Body of pancreas (tissue), 4 donors: ENCODE results near the gene PFKFB4. TPM values are rescaled to one million over a fixed set of nuclear protein-coding genes. Genes with fewer than 3 reads are reported as not detected.

ENCODE experiments used
- ATAC-seq: fragments of 150-250 bp; one replicate; pipeline ENCODE4 v1.9.1; 2016
- DNase-seq, 4 donors: peaks; one replicate each; pipeline ENCODE4 v3.0.0-alpha.2; 2019
- H3K27ac ChIP-seq, 4 donors: fragments of 200-600 bp; sonication (generic); 1 replicate in 3 of 4; 2 replicates in 1 of 4; pipeline versions ENCODE4 v1.5.1 to v1.6.1; 2016 to 2019; ENCODE audit warnings: mild to moderate bottlenecking in 1 of 4, mixed read lengths in 1 of 4, moderate library complexity in 1 of 4
- H3K27me3 ChIP-seq, 2 donors: fragments of 200-600 bp; sonication (generic); one replicate each; pipeline ENCODE4 v1.6.0; 2016; ENCODE audit warnings: mild to moderate bottlenecking in 1 of 2
- H3K36me3 ChIP-seq, 2 donors: fragments of 200-600 bp; sonication (generic); replicated peaks in 1 of 2; 2 replicates each; pipeline ENCODE4 v1.5.1; 2016; ENCODE audit warnings: low read depth in 2 of 2; ENCODE audit not compliant: insufficient read depth in 1 of 2
- H3K4me1 ChIP-seq: fragments of 200-600 bp; sonication (generic); one replicate; pipeline ENCODE4 v1.6.0; 2016
- H3K4me3 ChIP-seq, 2 donors: fragments of 200-600 bp; sonication (generic); 1 replicate in 1 of 2; 2 replicates in 1 of 2; pipeline ENCODE4 v1.5.1; 2016 to 2019
- H3K9me3 ChIP-seq, 3 donors: fragments of 200-600 bp; sonication (generic); 1 replicate in 2 of 3; 2 replicates in 1 of 3; pipeline ENCODE4 v1.5.1; 2016
- POLR2A ChIP-seq, 3 donors: fragments of 450-650 bp; IDR thresholded peaks; one replicate each; pipeline ENCODE4 v1.6.1; 2016; ENCODE audit warnings: antibody characterized with exemption in 3 of 3, mild to moderate bottlenecking in 2 of 3
- whole genome bisulfite sequencing, 2 donors: methylation state at CpG; one replicate each; pipeline ENCODE4 v1.1.5; 2017; 5-methylcytosine and 5-hydroxymethylcytosine counted together
- intact Hi-C: fragments of 100-400 bp; cut with DNase I; formaldehyde crosslinking; loops from one replicate; pipeline ENCODE4 v1.15.1; 2023
- total RNA-seq, 2 donors: library from RNA; depleted of rRNA; stranded (reverse); fragments of >200 nt; gene quantifications; one replicate each; pipeline ENCODE4 v1.1.0, GENCODE V29; 2016
- TF ChIP-seq, protein P1 (sequence below), 7 experiments: fragments of 450-650 bp in 4 of 7; fragments of 200-600 bp in 3 of 7; sonication (generic) in 3 of 7; IDR thresholded peaks; one replicate each; pipeline ENCODE4 v1.5.1; 2016 to 2019; ENCODE audit warnings: antibody characterized with exemption in 7 of 7

The PFKFB4 gene
- total RNA-seq, 2 donors from 2014 or later: 8.9 to 11.4 TPM

- DNase-seq: no peak
- no peak within 1 kb of the TSS for H3K27ac ChIP-seq
- WGBS, 2 donors: 59 to 63% methylated on average over 3 to 6 of the region's 6 CpGs
Measured at GRCh38 chr3:48563382-48563918, 6.8 kb upstream of the PFKFB4 start, which contains the start of gene UCN2. TSS of gene UCN2 (minus strand) at chr3:48563781. CDS start at chr3:48563124, 657 bp downstream.

GRCh38 chr3:48562367-48563095 lies 5.9 kb upstream of the PFKFB4 start:
- Histone ChIP-seq H3K27ac (no peak overlapping the region), H3K27me3 (no peaks in the 10 kb centered on the region), H3K36me3 (no peaks in the 10 kb centered on the region), H3K4me1 (peaks cover 13% of the 10 kb centered on the region), H3K9me3 (no peaks in the 10 kb centered on the region), H3K4me3 (no peak overlapping the region)
- no peak for TF ChIP-seq POLR2A (IDR thresholded peaks at IDR 0.05)
- TF ChIP-seq, protein P1, sequence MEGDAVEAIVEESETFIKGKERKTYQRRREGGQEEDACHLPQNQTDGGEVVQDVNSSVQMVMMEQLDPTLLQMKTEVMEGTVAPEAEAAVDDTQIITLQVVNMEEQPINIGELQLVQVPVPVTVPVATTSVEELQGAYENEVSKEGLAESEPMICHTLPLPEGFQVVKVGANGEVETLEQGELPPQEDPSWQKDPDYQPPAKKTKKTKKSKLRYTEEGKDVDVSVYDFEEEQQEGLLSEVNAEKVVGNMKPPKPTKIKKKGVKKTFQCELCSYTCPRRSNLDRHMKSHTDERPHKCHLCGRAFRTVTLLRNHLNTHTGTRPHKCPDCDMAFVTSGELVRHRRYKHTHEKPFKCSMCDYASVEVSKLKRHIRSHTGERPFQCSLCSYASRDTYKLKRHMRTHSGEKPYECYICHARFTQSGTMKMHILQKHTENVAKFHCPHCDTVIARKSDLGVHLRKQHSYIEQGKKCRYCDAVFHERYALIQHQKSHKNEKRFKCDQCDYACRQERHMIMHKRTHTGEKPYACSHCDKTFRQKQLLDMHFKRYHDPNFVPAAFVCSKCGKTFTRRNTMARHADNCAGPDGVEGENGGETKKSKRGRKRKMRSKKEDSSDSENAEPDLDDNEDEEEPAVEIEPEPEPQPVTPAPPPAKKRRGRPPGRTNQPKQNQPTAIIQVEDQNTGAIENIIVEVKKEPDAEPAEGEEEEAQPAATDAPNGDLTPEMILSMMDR (IDR thresholded peaks at IDR 0.05): no peak
- WGBS, 2 donors: 74 to 77% methylated on average over 10 to 20 of the region's 20 CpGs
- intact Hi-C loops: loop anchor here (5.0 kb wide), 1 partner anchor 100 kb away; no protein-coding TSS in a partner anchor
- DNase-seq: no peak
- ATAC-seq: no peak

More at GRCh38 chr3:48563382-48563918, 6.8 kb upstream of the PFKFB4 start, which contains the start of gene UCN2:
- Histone ChIP-seq H3K4me1 (peaks cover 3% of the 10 kb centered on the region), H3K27me3 (no peaks in the 10 kb centered on the region), H3K9me3 (no peaks in the 10 kb centered on the region), H3K4me3 (no peak within 1 kb of the TSS), H3K36me3 (no peaks in the 10 kb centered on the region)
- TF ChIP-seq POLR2A (IDR thresholded peaks at IDR 0.05): no peak
- TF ChIP-seq, protein P1 (IDR thresholded peaks at IDR 0.05): no peak
- no peak for ATAC-seq
- intact Hi-C loops: loop anchor here (5.0 kb wide), 1 partner anchor 101 kb away; no protein-coding TSS in a partner anchor

DNA sequence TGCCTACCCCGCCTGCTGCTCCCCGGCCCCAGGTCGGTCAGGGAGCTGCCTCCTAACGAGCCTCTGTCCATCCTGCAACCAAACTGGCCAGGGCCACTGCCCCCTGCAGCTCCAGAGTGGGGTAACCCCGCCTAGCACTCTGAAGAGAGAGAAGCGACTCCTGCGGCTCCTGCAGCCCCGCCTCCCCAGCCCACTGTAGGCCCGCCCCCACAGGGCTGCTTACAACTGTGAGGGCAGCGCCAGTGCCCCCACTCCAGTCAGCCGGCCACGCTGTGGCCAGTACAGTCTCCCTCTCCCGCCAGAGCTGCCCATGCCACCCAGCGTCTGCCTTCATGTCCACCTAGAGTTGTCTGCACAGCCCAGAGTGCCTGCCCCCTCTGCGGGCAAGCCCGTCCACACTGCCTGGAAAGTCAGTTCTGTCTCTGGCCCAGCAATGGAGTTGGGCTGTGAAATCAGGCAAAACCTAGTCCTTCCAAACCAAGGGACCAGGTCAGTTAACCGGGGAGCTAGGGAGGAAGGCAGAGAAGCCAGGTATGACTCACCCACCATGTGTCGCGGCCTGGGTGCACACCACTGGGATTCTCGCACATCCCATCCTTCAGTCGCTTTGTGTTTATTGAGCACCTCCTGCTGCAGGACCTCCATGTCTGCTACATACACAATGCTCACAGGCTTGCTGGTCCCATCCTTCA lies 4.6 kb upstream of the PFKFB4 start:
- no peak overlapping the region for H3K4me3 ChIP-seq
- TF ChIP-seq POLR2A (IDR thresholded peaks at IDR 0.05): peak in 1 of 3 donors; percentile 23
- TF ChIP-seq, protein P1 (IDR thresholded peaks at IDR 0.05): peak in 1 of 7 experiments; percentile 26
- peak overlapping the region in 1 of 4 donors; percentile 46 for H3K27ac ChIP-seq
- 55 to 64% methylated on average over 12 to 18 of the region's 21 CpGs for WGBS, 2 donors
- no peaks in the 10 kb centered on the region for H3K27me3 ChIP-seq
- peaks cover 19% of the 10 kb centered on the region for H3K4me1 ChIP-seq
- DNase-seq (peak in 3 of 4 donors; percentile 43 to 60 (median 45)), ATAC-seq (no peak)
- intact Hi-C loops: loop anchor here (5.0 kb wide), 1 partner anchor 99 kb away; no protein-coding TSS in a partner anchor
- H3K9me3 ChIP-seq: no peaks in the 10 kb centered on the region
- no peaks in the 10 kb centered on the region for H3K36me3 ChIP-seq

- TF ChIP-seq POLR2A (IDR thresholded peaks at IDR 0.05): no peak
- TF ChIP-seq, protein P1 (IDR thresholded peaks at IDR 0.05): no peak
- WGBS, 2 donors: 35 to 37% methylated on average over 5 of the region's 5 CpGs
- no peaks in the 10 kb centered on the region for H3K36me3 ChIP-seq
- no peaks in the 10 kb centered on the region for H3K27me3 ChIP-seq
- no peaks in the 10 kb centered on the region for H3K9me3 ChIP-seq
- H3K4me3 ChIP-seq: no peak overlapping the region
- DNase-seq (peak in 1 of 4 donors; percentile 29), ATAC-seq (no peak)
- intact Hi-C loops: loop anchor here (5.0 kb wide), 1 partner anchor 98 kb away; no protein-coding TSS in a partner anchor
- peak overlapping the region in 2 of 4 donors; percentile 14 to 46 for H3K27ac ChIP-seq
- peaks cover 24% of the 10 kb centered on the region for H3K4me1 ChIP-seq
Measured at GRCh38 chr3:48560648-48561018, 4.0 kb upstream of the PFKFB4 start.
